ENCODE results near the gene PARP2.

- TF ChIP-seq, protein P1, sequence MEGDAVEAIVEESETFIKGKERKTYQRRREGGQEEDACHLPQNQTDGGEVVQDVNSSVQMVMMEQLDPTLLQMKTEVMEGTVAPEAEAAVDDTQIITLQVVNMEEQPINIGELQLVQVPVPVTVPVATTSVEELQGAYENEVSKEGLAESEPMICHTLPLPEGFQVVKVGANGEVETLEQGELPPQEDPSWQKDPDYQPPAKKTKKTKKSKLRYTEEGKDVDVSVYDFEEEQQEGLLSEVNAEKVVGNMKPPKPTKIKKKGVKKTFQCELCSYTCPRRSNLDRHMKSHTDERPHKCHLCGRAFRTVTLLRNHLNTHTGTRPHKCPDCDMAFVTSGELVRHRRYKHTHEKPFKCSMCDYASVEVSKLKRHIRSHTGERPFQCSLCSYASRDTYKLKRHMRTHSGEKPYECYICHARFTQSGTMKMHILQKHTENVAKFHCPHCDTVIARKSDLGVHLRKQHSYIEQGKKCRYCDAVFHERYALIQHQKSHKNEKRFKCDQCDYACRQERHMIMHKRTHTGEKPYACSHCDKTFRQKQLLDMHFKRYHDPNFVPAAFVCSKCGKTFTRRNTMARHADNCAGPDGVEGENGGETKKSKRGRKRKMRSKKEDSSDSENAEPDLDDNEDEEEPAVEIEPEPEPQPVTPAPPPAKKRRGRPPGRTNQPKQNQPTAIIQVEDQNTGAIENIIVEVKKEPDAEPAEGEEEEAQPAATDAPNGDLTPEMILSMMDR (IDR thresholded peaks at IDR 0.05; ENCODE audit: low read length) = no peak
- no peak for TF ChIP-seq EZH2 (IDR thresholded peaks at IDR 0.05; ENCODE audit: borderline replicate concordance, low read length)
Measured at GRCh38 chr14:20400589-20400964, 57.1 kb downstream of the PARP2 start.

Measured in OCI-LY1 (cell line).